H54 (cell line): ENCODE results near the gene ACAD9.

Source experiments
- DNase-seq: peaks from one replicate; pipeline ENCODE4 v3.0.0; 2011; ENCODE audit warnings: low spot score, mixed read lengths; ENCODE audit not compliant: insufficient read length
- FAIRE-seq: peaks from 3 replicates; lab custom pipeline; 2011; peaks lifted over from hg19 to GRCh38; lab: Jason Lieb, UNC
- POLR2A ChIP-seq: IDR thresholded peaks from 2 replicates; pipeline ENCODE4 v1.6.1; 2011; ENCODE audit warnings: low read depth, mild to moderate bottlenecking, low read length

Gene ACAD9

GRCh38 chr3:128950223-128950938 lies 71.0 kb downstream of the ACAD9 start:
- no peak for TF ChIP-seq POLR2A
- FAIRE-seq, result no peak
- DNase-seq, result no peak

- FAIRE-seq (no peak), DNase-seq (no peak)
- no peak for TF ChIP-seq POLR2A
These were observed 77.0 kb downstream of the ACAD9 start for GRCh38 chr3:128956440-128956839.
